Fibroblast of villous mesenchyme (primary cell): Measurements from ENCODE around the gene MXRA5. TPM values are rescaled to one million over a fixed set of nuclear protein-coding genes. Genes with fewer than 3 reads are reported as not detected.

Experiments
- DNase-seq: peaks from one replicate; pipeline ENCODE4 v3.0.0-alpha.2; 2010; ENCODE audit warnings: low read depth
- H3K4me3 ChIP-seq: 2 replicates; pipeline ENCODE4 v1.5.1; 2011; ENCODE audit warnings: low read depth, mild to moderate bottlenecking, low read length
- CTCF ChIP-seq: IDR thresholded peaks from 2 replicates; pipeline ENCODE4 v1.5.1; 2012; ENCODE audit warnings: low read depth, mild to moderate bottlenecking, low read length; ENCODE audit not compliant: insufficient read depth
- total RNA-seq: library from RNA; depleted of rRNA; stranded (reverse); fragments of >200 nt; gene quantifications from 2 replicates; pipeline ENCODE4 v1.2.3, GENCODE V29; 2012

Gene MXRA5
- 20.7 and 45.4 TPM in 2 replicates for total RNA-seq

- H3K4me3 ChIP-seq, result peak within 1 kb of the TSS; percentile 55
- no peak for TF ChIP-seq CTCF
- peak; percentile 46 for DNase-seq
These were observed at the start of gene MXRA5 for GRCh38 chrX:3346501-3347259. Gene MXRA5 (minus strand): TSS chrX:3346652. CDS start chrX:3343833, 2,819 bp downstream.

- no peak overlapping the region for H3K4me3 ChIP-seq
- DNase-seq, result peak; percentile 75
These were observed 47.2 kb upstream of the MXRA5 start for GRCh38 chrX:3393581-3394111.

GRCh38 chrX:3393178-3393577 lies 46.7 kb upstream of the MXRA5 start:
- TF ChIP-seq CTCF, result no peak
- peak; percentile 34 for DNase-seq
- no peak overlapping the region for H3K4me3 ChIP-seq

More at GRCh38 chrX:3393581-3394111, 47.2 kb upstream of the MXRA5 start:
- no peak for TF ChIP-seq CTCF

GRCh38 chrX:3388457-3388856 lies 42.0 kb upstream of the MXRA5 start:
- no peak for DNase-seq
- no peak for TF ChIP-seq CTCF
- no peak overlapping the region for H3K4me3 ChIP-seq

GRCh38 chrX:3384327-3384726 lies 37.9 kb upstream of the MXRA5 start:
- no peak for DNase-seq

GRCh38 chrX:3380603-3381002 lies 34.2 kb upstream of the MXRA5 start:
- H3K4me3 ChIP-seq, result no peak overlapping the region
- no peak for TF ChIP-seq CTCF
- no peak for DNase-seq

More at GRCh38 chrX:3384327-3384726, 37.9 kb upstream of the MXRA5 start:
- no peak overlapping the region for H3K4me3 ChIP-seq
- TF ChIP-seq CTCF, result no peak

- no peak overlapping the region for H3K4me3 ChIP-seq
- no peak for TF ChIP-seq CTCF
- DNase-seq, result no peak
These were observed 32.7 kb upstream of the MXRA5 start for GRCh38 chrX:3379111-3379510.
